ENCODE results near the gene PITPNM2. TPM values are rescaled to one million over a fixed set of nuclear protein-coding genes. Genes with fewer than 3 reads are reported as not detected.

PITPNM2 gene
- total RNA-seq, 1 experiment from 2014 or later = 15.2 TPM

GRCh38 chr12:123132951-123133619, 17.8 kb downstream of the PITPNM2 start (continued):
- TF ChIP-seq ZBTB33 (IDR thresholded peaks at IDR 0.05; ENCODE audit: extremely low read depth, insufficient replicate concordance, low read length) = no peak
- no peak for TF ChIP-seq ELF1 (IDR thresholded peaks at IDR 0.05; ENCODE audit: borderline replicate concordance, low read depth)

- Histone ChIP-seq H3K79me2 (ENCODE audit: insufficient read depth, low read length) (peaks cover 9% of the 10 kb centered on the region; the same call in 1 of the 2 replicates), H3K36me3 (ENCODE audit: control insufficient read depth in 1 of 2, insufficient read depth in 2 of 2, low read length in 2 of 2) (0 out of 4 replicates have a peak, but pooled peaks cover 0 to under 1% of the 10 kb centered on the region in 2 experiments), H3K27me3 (ENCODE audit: insufficient read depth, low read length) (no peaks in the 10 kb centered on the region), H2AFZ (ENCODE audit: low read depth, low read length, poor library complexity, severe bottlenecking) (no peak overlapping the region), H4K20me1 (ENCODE audit: insufficient read depth) (no peaks in the 10 kb centered on the region), H3K4me2 (ENCODE audit: low read length) (peak overlapping the region; percentile 21), H3K4me3 (replicated peaks in 1 of 2; ENCODE audit: low read depth in 1 of 2, low read length in 2 of 2) (no peak overlapping the region), H3K9me2 (ENCODE audit: insufficient read depth) (no peaks in the 10 kb centered on the region), H3K9ac (ENCODE audit: low read length) (no peak overlapping the region), H3K4me1 (ENCODE audit: control insufficient read depth in 1 of 2, insufficient read depth in 2 of 2, low read length in 2 of 2) (peaks cover 7 to 54% of the 10 kb centered on the region in 2 experiments; a peak in 3 of 4 replicates), H3K27ac (ENCODE audit: low read depth, low read length) (no peak overlapping the region), H3K9me3 (ENCODE audit: control insufficient read depth in 1 of 2, insufficient read depth in 1 of 2, low read depth in 1 of 2, low read length in 2 of 2) (no peaks in the 10 kb centered on the region)
- intact Hi-C loops (cut with micrococcal nuclease) = no loop called here
- TF ChIP-seq JUND (IDR thresholded peaks at IDR 0.05) (no peak), SIN3A (IDR thresholded peaks at IDR 0.05; ENCODE audit: low read depth) (no peak), ZNF274 (IDR thresholded peaks at IDR 0.05; ENCODE audit: low read depth, low read length) (no peak), SRF (IDR thresholded peaks at IDR 0.05; ENCODE audit: low read depth) (no peak), YY1 (IDR thresholded peaks at IDR 0.05; ENCODE audit: extremely low read depth, insufficient replicate concordance, low read depth, low read length) (no peak), REST (IDR thresholded peaks at IDR 0.05; ENCODE audit: low read depth) (no peak), ZBTB33 (IDR thresholded peaks at IDR 0.05; ENCODE audit: extremely low read depth, insufficient replicate concordance, low read length) (no peak), CTCF (IDR thresholded peaks at IDR 0.05 in 2 of 3, conservative IDR thresholded peaks at IDR 0.05 in 1 of 3; ENCODE audit: borderline replicate concordance in 1 of 3, insufficient read depth in 1 of 3, low read depth in 2 of 3, low read length in 2 of 3) (no peak), EGR1 (IDR thresholded peaks at IDR 0.05; ENCODE audit: low read depth) (no peak)
- ChIA-PET POLR2A (no interaction called here), RAD21 (ENCODE audit: low non-redundant PET in 1 of 2, low total read pairs in 2 of 2, uncharacterized antibody in 2 of 2, unreplicated experiment in 2 of 2) (no interaction called here), CTCF (no interaction called here)
- no peak for DNase-seq (ENCODE audit: low read depth, low spot score)
- ATAC-seq = peak; percentile 18; the same call in 1 of the 2 replicates
- BruUV-seq (replicated peaks) = no TSS peak
These were observed 18.9 kb downstream of the PITPNM2 start for GRCh38 chr12:123131879-123132402.

Measured in HCT116 (cell line).